Ovary (tissue), 3 donors: ENCODE measurements around the gene ANTXRL.

Experiments
- EP300 ChIP-seq: sonication (generic); formaldehyde crosslinking; IDR thresholded peaks from one replicate; pipeline ENCODE4 v1.6.1; 2017; ENCODE audit warnings: antibody characterized with exemption
- POLR2A ChIP-seq: fragments of 450-650 bp; IDR thresholded peaks from one replicate; pipeline ENCODE4 v1.6.1; 2017; ENCODE audit warnings: antibody characterized with exemption, mild to moderate bottlenecking, moderate library complexity
- TF ChIP-seq, protein P1 (sequence below), 3 donors: fragments of 450-650 bp in 2 of 3; fragments of 200-600 bp in 1 of 3; IDR thresholded peaks; one replicate each; pipeline versions ENCODE4 v1.5.1 to v1.8.0; 2016 to 2022; ENCODE audit warnings: antibody characterized with exemption in 3 of 3, mild to moderate bottlenecking in 1 of 3
- donor health status: DM: no; HTN: no; CAD: no.

DNA sequence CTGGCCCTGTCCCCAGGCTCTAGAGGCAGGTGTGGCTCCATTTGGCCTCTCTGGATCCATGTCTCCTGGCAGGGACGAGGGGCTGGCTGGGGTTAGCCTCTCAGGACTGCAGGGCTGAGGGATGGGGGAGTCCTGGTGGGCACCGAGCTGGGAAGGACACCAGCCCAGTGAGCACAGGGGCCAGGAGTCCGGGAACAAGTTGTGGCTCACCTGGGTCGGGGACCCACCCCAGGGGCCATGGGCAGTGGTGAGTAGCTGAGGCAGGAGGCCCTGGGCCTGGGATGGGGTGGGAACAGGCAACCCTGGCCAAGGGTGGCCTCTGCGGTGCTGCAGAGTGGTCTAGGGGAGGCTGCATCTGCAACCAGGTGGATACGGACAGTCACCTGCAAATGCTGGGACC, 24.1 kb downstream of the ANTXRL start:
- TF ChIP-seq EP300 (no peak), POLR2A (no peak)
- TF ChIP-seq, protein P1, sequence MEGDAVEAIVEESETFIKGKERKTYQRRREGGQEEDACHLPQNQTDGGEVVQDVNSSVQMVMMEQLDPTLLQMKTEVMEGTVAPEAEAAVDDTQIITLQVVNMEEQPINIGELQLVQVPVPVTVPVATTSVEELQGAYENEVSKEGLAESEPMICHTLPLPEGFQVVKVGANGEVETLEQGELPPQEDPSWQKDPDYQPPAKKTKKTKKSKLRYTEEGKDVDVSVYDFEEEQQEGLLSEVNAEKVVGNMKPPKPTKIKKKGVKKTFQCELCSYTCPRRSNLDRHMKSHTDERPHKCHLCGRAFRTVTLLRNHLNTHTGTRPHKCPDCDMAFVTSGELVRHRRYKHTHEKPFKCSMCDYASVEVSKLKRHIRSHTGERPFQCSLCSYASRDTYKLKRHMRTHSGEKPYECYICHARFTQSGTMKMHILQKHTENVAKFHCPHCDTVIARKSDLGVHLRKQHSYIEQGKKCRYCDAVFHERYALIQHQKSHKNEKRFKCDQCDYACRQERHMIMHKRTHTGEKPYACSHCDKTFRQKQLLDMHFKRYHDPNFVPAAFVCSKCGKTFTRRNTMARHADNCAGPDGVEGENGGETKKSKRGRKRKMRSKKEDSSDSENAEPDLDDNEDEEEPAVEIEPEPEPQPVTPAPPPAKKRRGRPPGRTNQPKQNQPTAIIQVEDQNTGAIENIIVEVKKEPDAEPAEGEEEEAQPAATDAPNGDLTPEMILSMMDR (IDR thresholded peaks at IDR 0.05) = no peak
